ENCODE data around the gene DYNC1LI2.
"Not testable (repeated sequence)": the region's sequence is repeated elsewhere in the genome, so short reads cannot be mapped to it uniquely, and the experiment has no call there.

The DYNC1LI2 gene

DNA sequence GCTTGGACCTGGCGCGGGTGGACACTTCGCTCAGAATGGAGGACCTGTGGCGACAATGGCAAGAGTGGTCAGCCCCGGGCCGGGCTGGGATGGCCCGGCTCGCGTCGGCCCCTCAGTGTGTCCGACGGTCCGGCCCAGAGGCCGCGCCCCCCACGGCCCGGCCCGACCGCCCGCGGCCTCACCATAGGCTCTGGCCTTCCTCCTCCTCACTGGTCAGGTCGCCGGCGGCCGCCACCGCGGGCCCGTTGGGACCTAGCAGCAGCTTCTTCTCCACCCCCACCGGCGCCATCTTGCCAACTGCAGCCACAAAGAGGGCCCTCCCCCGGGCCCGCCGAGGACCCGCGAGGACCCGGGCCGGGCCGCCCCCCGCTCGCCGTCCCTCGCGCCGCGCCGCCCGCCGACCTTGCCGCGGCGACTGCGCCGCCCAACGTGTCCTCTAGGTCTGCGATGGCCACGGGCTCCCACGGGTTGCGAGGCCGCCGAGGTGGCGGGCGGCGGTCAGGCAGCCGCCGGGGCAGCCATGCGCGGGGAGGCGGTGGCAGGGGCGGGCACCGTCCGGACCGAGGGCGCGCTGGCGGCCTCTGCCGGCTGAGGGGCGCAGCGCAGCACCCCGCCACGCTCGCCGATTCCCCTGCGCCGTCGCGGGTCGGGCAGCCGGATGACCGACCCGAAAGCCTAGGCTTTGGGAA is at the start of gene DYNC1LI2:
DYNC1LI2 (minus strand) TSS at position 307 of the 689 bp plus-strand sequence; CDS start at position 289, 18 bp downstream.
- peak; percentile 86 for DNase-seq

DNA sequence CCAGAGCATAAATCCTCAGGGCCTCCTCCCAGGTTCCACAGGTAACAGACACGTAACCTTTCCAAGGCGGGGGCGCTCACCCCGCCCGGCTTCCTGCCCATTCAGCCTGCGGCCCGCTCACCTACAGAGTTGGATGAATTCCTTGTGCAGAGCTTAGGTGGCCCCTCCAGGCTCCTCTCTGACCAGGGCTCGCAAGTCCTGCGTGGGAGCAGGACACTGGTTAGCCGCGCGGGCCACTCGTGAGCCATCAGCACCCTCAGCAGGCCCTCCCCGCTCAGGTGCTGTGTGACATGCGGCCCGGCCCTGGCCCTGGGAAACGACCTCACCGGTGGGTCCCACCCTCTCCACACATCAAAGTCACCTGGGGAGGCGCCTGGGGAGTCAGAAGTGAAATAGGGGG is 49.4 kb upstream of the DYNC1LI2 start:
- DNase-seq, result no peak

DNA sequence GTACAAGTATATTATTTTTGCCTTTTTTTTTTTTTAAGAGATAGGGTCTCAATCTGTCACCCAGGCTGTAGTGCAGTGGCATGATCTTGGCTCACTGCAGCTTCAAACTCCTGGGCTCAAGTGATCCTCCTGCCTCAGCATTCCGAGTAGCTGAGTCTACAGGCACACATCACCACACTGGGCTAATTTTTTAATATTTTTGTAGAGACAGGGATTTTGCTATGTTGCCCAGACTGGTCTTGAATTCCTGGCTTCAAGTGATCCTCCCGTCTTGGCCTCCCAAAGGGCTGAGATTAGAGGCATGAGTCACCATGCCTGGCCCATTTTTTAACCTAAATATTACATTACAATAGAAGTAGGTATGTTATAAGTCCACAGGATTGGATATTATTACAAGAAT is 46.8 kb upstream of the DYNC1LI2 start:
- DNase-seq, result no peak

DNA sequence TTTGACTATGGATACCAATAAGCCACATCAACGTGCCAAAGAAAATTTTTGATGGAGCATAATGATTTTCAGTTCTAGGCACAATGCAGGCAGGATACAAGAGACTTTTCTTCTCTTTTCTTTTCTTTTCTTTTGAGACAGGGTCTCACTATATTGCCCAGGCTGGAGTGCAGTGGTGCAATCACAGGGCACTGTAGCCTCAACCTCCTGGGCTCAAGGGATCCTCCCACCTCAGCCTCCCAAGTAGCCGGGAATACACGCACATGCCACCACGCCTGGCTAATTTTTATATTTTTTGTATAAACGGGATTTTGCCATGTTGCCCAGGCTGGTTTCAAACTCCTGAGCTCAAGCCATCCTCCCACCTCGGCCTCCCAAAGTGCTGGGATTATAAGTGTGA is 42.6 kb upstream of the DYNC1LI2 start:
- DNase-seq, result not testable (repeated sequence)

DNA sequence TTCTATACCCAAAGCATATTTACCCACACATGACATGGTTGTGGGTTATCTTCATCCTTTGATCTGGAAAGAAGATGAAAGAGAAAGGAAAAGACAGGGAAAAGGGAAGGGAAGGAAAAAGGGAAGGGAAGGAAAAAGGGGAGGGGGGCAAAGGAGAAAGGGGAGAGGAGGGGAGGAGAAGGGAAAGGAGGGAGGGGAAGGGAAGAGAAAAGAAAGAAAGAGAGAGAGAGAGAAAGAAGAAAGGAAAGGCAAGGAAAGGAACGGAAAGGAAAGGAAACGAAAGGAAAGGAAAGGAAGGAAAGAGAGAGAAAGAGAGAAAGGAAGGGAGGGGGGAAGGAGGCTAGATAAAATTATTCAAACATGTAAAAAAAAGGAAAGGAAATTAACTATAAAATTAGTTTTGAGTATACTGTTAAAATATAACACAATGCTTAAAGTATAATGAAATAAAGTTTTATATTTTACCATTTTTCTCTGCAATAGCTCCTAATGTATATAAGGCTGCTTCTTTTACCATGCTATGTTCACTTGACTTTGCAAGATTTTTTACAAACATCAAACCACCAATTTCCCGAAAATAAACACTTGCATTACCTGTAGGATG is 38.8 kb upstream of the DYNC1LI2 start:
- DNase-seq, result no peak

DNA sequence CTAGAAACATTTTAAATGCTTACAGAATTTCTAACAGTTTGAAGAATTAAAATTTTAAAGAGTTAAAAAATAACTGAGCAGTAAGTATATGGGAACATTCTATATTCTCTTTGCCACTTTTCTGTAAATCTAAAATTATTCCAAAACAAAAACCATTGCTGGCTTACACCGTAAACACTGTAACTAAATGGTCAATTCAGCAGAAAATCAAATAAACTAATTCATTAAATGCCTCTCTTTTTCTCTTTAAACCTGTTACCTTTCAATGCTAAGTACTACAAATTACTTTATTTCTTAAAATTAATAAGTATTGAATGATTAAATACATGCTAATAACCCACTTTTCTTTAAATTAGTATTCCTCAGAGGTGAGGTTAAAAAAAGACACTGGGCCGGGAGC is 36.0 kb upstream of the DYNC1LI2 start:
- DNase-seq, result no peak

DNA sequence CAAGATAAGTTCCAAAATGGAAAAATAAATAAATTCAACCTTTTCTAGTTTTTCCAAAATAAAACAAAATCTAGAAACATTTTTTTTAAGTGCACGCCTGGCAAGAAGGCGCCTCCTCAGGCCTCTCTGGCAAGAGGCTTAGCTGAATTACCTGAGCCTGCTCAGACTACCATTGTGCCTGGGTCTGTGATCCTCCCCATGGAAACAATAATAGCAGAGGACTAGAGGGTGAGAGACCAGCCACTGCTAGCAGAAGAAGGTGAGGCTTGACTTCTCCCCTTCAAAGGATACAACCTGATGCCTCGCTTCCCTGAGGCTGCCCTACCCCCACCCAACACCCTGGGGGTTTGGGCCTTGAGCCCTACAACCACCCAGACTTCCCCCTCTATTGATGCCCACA is 35.1 kb upstream of the DYNC1LI2 start:
- DNase-seq, result no peak

DNA sequence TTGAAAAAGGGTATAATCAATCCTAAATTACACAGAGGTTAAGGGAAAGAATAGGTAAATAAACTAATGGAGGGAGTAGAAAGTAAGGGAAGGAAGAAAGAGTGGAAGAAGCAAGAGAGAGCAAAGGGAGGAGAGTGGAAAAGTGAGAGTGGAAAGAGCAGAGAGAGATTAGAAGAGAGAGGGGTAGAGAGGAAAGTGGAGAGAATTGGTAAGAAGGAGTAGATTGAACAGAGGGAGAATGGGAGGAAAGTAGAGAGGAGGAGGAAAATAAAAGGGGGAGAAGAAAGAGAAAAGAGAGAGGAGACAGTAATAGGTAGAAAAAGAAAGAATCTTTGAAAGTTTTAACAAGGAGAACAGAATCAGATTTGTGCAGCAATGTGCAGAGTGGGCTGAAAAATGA is 25.0 kb upstream of the DYNC1LI2 start:
- no peak for DNase-seq

DNA sequence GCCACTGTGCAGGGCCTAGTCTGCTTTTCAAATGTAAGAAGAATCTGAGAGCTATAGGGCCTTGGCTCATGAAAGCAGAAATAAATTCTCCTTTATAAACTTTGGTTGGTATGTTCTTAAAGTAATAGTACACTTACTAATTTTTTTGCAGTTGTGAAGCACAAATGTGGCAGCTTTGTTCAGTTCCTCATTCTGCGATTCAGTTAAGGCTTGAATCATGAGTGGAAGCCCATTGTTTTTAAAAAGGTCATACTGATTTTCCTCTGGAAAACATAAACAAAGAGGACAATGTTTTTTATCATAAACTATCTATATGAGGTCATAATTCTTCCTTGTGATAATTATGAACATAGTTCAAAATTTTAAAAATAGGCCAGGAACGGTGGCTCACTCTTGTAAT is 23.6 kb upstream of the DYNC1LI2 start:
- DNase-seq, result no peak

DNA sequence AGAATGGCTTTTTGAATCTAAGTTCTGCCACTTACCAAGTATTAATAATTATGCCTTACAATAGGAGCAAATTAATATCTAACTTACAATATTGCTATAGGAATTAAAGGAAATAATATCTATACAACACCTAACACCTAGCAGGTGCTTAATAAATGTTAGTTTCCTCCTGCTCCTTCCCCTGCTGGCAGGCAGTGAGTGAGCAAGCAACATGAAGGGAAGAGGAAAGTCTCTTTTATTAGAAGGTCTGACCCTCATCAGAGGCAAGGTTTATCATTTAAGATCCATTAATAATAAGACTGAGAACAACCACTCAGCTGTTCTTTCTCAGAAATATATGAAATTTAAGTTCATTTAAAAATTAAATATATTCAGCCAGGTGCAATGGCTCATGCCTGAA is 6.7 kb upstream of the DYNC1LI2 start:
- no peak for DNase-seq

DNA sequence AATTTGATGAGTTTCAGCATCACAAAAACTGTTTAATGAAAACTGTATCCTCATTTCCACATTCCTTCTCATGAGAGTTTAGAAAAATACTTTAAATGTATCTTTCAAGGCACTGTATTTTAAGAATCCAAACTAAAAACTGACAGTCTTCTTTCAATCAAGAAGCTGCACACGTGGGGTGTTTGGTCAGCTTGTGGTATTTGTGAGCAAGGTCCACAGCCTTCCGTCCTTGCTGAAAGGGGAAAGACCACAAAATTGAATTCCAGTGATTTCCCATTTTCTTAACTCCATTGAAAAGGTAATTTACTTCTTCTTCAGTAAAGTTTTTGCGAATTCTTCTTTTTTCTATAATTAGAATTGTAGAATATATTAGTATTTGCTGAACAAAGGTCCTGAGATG is 3.4 kb upstream of the DYNC1LI2 start:
- DNase-seq, result no peak

DNA sequence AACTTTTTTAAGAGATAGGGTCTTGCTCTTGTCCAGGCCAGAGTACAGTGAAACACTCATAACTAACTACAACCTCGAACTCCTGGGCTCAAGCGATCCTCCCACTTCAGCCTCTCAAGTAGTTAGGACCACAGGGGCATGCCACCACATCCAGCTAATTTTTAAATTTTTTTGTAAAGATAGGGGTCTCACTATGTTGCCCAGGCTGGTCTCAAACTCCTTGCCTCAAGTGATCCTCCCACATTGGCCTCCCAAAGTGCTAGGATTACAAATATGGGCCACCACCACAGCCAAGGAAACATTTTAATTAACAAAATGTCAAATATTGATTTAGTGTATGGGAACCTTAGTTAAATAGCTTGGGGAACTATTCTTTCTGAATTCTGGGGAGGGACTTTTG is 2.8 kb upstream of the DYNC1LI2 start:
- no peak for DNase-seq

DNA sequence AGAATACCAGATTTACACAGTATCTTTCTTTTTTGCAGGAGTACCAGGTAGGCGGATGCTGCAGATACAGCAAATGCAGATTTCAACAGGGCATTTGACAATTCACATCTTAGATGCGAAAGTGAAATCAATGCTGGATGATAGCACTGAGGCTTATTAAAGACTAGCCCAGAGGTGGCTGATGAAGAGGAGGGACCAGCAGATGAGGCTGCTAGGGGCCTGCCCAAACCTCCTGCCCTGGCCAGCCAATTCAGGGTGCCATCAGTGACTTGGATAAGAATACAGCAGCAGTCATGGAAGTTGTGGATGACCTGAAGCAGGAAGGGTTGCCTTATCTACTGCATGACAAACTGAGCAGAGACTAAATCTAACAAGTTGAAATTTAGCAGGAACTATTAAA is 1.5 kb upstream of the DYNC1LI2 start:
- DNase-seq, result peak; percentile 7

DNA sequence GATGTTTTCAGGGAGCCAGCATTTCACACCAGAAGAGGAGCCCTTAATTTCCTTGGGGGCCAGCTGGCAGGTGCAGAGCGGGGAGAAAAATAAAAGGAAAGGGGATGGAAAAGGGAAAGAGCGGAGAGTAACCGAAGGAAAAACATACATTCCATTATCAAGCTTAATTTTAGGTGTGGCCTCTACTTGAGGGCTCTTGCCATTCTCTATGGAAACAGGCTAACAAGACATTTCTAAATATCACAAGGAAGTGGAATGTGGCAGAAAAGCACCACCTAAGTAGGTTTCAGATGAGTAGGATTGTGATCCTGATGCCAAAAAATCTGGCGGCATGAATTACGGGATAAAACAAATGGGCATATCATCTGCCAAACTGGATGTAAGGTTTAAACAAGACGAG is 970 bp upstream of the DYNC1LI2 start:
- DNase-seq, result no peak

DNA sequence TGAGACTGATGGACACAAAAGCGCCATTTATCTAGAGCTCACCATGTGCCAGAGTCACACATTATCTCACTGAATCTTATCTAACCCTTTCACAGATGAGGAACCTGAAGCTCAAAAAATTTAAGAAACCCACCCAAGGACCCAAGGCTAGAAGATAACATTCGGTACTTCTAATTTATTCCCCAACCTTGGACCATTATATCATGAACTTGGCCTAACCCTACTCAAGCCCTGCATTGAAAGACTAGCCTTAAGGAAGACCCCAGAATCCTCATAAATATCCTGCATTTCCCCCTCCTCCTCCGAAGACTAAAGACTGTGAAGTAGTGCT is 548 bp upstream of the DYNC1LI2 start:
- DNase-seq, result no peak

DNA sequence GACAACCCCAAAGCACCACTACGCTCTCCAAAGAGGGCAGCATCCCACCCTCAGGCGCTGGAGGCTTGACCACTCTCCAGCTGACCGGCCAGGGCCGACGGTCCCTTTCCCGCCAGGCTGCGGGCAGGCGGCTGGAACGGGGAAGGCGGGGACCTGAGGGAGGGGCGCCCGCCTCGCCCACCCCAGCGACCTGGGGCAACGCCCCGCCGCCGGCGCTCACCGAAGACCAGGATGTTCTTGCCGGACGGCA is 431 bp downstream of the DYNC1LI2 start:
- DNase-seq, result peak; percentile 27

DNA sequence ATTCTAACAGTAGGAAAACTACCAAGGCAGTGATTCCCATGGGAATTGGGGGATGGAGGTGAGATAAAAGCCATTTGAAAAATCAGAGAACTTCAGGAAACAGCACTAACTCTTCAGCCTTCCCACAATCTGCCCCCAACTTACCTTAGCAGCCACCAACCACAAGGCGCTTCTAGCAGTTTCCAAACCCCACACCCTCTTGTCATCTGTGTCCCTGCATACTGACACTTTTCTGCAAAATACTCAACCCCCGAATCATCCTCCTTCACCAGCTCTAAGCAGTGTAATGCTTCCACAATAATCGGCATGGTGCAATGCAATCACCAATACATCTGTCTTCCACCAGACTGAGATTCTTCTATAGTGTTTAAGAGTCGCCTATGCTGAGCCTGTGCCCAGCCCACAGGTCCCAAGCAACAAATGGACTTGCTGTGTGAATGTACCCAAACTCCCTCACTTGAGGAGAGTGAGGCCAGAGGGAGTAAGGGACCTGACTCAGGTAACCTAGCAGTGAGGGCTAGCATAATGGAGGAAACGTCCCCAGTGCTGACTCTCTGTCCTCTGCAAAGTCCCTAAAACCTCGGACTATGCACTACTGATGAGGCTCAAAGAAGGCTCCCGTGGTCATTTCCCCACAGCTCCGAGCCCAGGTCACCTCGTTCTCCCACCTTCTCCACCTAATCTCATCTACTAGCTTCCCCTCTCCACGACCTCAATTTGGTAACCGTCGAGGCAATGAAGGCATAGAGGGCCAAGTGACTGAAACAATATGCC is 943 bp downstream of the DYNC1LI2 start:
- peak; percentile 27 for DNase-seq

DNA sequence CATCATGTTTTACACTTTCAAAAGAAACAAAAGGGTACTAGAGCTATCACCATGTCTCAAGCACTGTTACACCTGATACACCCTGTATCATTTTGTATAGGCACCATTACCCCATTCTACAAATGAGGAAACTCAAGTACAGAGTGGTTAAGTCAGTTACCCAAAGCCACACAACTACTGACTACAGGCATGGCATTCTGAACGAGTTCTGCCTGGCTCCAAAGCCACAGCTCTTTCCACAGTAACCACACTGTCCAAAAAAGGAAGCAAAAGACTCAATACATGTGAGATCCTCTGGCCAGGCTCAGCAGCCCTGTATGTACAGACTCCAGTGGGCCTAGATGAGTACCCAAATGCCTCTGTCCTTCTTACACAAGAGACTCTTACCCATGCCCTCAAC is 4.7 kb downstream of the DYNC1LI2 start:
- peak; percentile 86 for DNase-seq

DNA sequence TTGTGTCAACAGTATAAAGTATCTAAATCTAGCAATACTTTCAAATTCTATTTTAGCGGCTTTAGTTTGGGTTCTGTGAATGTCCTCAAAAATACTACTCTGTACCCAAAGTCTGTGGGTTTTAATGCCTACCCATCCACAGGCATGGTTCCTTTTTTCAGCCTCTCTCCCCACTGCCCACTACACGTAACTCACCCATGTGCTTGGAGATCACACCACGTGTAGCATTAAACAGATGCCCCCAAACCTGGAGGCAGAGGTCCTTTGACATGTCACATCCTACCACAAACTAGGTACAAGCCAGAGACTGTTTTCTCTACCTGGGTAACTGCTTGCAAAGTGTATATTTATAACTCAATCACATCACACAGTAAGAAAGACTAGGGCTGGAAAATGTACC is 5.4 kb downstream of the DYNC1LI2 start:
- DNase-seq, result peak; percentile 9

DNA sequence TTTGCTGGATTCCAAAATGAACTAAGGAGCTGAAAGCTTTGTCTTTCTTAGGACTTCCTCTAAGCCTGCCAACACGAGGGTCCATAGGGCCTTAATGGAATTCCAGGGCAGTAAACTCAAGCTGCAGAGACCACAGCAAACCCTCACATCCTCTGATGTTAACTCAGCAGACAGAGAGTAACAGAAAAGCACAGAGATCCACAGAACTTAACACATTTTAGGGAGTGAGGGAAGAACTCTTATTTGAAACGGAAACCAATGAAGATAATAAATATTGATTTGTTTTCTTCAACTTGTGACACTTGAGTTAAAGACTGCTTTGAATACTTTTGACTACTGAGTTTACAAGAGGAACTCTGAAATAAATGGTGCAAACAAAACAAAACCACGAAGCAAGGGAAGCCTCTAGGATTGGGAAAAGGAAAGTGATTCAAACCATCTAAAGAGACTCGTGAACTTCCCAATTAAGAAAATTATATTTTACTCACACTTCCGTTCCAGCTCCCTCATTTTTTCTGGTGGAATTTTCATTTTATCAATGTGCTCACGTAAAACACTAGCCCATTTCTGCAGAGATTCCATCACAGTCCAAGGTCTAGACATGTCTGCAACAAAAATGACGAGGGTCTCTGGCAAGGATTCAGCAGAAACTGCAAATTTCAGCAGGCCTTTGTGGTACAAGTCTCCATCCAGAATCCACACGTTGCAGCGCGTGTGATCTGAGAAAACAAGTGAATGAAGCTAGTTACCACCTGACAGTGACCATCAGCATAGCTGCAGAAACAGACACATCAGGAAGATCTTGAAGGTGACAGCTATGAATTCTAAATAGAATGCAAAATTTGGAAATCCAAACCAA is 9.2 kb downstream of the DYNC1LI2 start:
- DNase-seq, result no peak

DNA sequence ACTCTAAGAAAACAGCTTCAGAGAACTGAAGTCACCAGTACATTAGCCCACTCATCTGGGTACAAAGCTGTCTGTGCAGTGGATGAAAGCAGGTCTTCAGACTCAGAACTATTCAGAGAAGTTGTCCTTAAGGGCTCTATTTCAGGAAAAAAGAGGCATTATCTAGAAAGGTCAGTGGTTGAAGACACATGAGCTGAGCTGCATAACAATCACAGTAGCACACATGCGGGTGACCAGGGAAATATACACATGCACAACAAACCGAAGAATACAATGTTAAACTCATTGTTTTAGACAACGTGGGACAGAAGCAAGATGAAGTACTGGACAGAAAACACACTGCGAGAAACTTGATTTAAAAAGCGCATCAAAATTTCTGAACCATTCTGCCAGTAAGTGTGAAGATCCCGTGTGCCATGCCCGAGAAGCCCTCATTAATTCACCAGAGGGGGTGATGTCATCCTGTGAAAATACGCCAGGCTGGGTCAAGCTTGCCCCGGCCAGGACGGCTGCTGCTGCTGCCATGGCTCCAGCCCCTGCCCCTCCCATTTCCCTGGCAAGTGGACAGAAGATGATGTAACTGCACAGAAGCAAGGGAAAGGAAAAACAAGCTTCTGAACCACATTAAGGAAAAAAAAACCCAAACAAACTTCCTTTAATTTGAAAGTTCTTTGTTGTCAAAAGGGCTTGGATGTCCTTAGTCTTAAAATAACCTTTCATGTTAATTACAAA is 10.1 kb downstream of the DYNC1LI2 start:
- peak; percentile 13 for DNase-seq

DNA sequence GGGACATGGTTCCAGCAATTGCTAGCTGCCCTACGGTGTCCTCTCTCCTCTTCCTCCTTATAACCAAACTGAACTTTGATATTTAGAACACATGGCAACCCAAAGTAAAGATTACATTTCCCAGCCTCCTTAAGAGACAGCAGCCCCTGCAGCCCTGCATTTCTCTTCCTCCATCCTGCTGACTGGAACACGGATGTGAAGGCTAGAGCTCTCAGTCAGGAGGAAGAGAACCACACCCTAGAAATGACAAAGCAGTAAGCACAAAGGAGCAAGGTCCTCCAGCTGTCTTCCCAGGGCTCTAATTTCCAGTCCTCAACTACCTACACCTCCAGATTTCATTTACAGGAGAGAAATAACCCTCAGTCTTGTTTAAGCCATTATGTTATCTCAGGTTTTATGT is 10.9 kb downstream of the DYNC1LI2 start:
- peak; percentile 51 for DNase-seq

DNA sequence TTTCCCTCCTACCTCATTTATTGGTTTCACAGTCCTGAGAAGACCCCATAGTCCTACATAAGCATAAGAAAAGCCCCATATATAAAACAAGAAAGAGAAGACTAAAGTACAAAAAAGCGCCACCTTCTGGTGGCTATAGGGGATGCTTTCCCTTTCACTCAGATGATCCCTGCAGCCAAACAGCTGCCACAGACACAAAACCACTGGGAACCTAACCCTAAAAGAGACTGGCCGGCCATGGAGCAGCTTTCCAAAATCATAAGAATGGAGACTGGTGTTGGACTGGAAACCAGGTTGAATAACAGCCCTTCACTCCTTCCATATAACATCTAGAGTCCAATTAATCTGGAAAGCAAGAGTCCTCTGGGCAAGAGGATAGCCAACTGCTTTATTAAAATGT is 11.4 kb downstream of the DYNC1LI2 start:
- peak; percentile 74 for DNase-seq
